SK-N-SH (cell line): Measurements from ENCODE around the gene STAB1. TPM values are rescaled to one million over a fixed set of nuclear protein-coding genes. Genes with fewer than 3 reads are reported as not detected.
A peak's percentile ranks its signal among the peaks of the same experiment; 100 is the strongest.

Source experiments
- CTCF ChIA-PET: fragments of 300-600, 350-600 bp; formaldehyde crosslinking; extraction: SDS; loops from one replicate; lab custom pipeline; 2021; lab: Yijun Ruan, JAX
- POLR2A ChIA-PET: fragments of 350-600 bp; sonication (Branson Sonifier 250); formaldehyde crosslinking; extraction: SDS; loops from one replicate; lab custom pipeline; 2020; ENCODE audit warnings: antibody characterized with exemption, inconsistent platforms; lab: Yijun Ruan, JAX
- DNase-seq: peaks from one replicate; pipeline ENCODE4 v3.0.0; 2012
- H2AFZ ChIP-seq: fragments of 200-600 bp; sonication (generic); 2 replicates; pipeline ENCODE4 v1.8.1; 2016; ENCODE audit warnings: antibody characterized with exemption, mild to moderate bottlenecking, low read depth
- H3F3A ChIP-seq: fragments of 200-600 bp; sonication (generic); replicated peaks from 2 replicates; pipeline ENCODE3; 2016; ENCODE audit warnings: antibody characterized with exemption, mild to moderate bottlenecking; ENCODE audit not compliant: insufficient read depth
- H3K27ac ChIP-seq, 2 experiments: fragments of 200-500 bp in 1 of 2; fragments of 200-600 bp in 1 of 2; sonication (Bioruptor generic) in 1 of 2; sonication (generic), shearing (Covaris generic) in 1 of 2; 2 replicates each; pipeline versions ENCODE4 v1.5.1 to v1.6.1; 2014 to 2016; ENCODE audit warnings: low read depth in 2 of 2, inconsistent platforms in 1 of 2, low read length in 1 of 2, mild to moderate bottlenecking in 1 of 2, mixed read lengths in 1 of 2
- H3K27me3 ChIP-seq: fragments of 200-600 bp; sonication (generic), shearing (Covaris generic); 2 replicates; pipeline ENCODE4 v1.6.1; 2016; ENCODE audit warnings: mixed run types; ENCODE audit not compliant: insufficient read depth
- H3K36me3 ChIP-seq, 2 experiments: fragments of 200-500 bp in 1 of 2; fragments of 200-600 bp in 1 of 2; sonication (Bioruptor generic) in 1 of 2; sonication (generic) in 1 of 2; replicated peaks in 1 of 2; 2 replicates each; pipeline versions ENCODE3 to v1.5.1; 2014 to 2016; ENCODE audit warnings: low read length in 1 of 2, mild to moderate bottlenecking in 1 of 2; ENCODE audit not compliant: insufficient read depth in 2 of 2, control insufficient read depth in 1 of 2
- H3K4me1 ChIP-seq, 2 experiments: fragments of 200-500 bp in 1 of 2; fragments of 200-600 bp in 1 of 2; sonication (Bioruptor generic) in 1 of 2; sonication (generic), shearing (Covaris generic) in 1 of 2; 2 replicates each; pipeline versions ENCODE4 v1.5.1 to v1.6.1; 2014 to 2016; ENCODE audit warnings: low read depth in 1 of 2, low read length in 1 of 2, mixed run types in 1 of 2; ENCODE audit not compliant: insufficient read depth in 2 of 2, control insufficient read depth in 1 of 2
- H3K4me2 ChIP-seq: fragments of 200-600 bp; sonication (generic), shearing (Covaris generic); 2 replicates; pipeline ENCODE4 v1.6.1; 2017; ENCODE audit warnings: mixed run types
- H3K4me3 ChIP-seq, 2 experiments: fragments of 200-500 bp in 1 of 2; fragments of 200-600 bp in 1 of 2; sonication (Bioruptor generic) in 1 of 2; sonication (generic), shearing (Covaris generic) in 1 of 2; 2 replicates each; pipeline versions ENCODE4 v1.5.1 to v1.8.1; 2014 to 2016; ENCODE audit warnings: low read depth in 2 of 2, inconsistent platforms in 1 of 2, low read length in 1 of 2, mild to moderate bottlenecking in 1 of 2, mixed read lengths in 1 of 2, moderate library complexity in 1 of 2
- H3K79me2 ChIP-seq: fragments of 200-600 bp; sonication (generic); 2 replicates; pipeline ENCODE4 v1.8.1; 2017; ENCODE audit warnings: mild to moderate bottlenecking; ENCODE audit not compliant: insufficient read depth
- H3K9ac ChIP-seq: fragments of 200-600 bp; sonication (generic); 2 replicates; pipeline ENCODE4 v1.6.1; 2017; ENCODE audit warnings: mixed run types
- H3K9me2 ChIP-seq: fragments of 200-600 bp; sonication (generic); 2 replicates; pipeline ENCODE4 v1.6.1; 2017; ENCODE audit warnings: mixed run types
- H3K9me3 ChIP-seq: fragments of 200-600 bp; sonication (generic); 2 replicates; pipeline ENCODE4 v1.6.1; 2017; ENCODE audit warnings: mixed run types, mild to moderate bottlenecking, moderate library complexity
- H4K20me1 ChIP-seq: fragments of 200-600 bp; sonication (generic); 2 replicates; pipeline ENCODE4 v1.6.1; 2017; ENCODE audit warnings: mild to moderate bottlenecking, mixed run types; ENCODE audit not compliant: insufficient read depth
- ELF1 ChIP-seq: IDR thresholded peaks from 2 replicates; pipeline ENCODE4 v1.4.0; 2012
- EZH2phosphoT487 ChIP-seq: fragments of 200-600 bp; sonication (generic); IDR thresholded peaks from 2 replicates; pipeline ENCODE4 v1.6.1; 2017; ENCODE audit warnings: low read depth, mixed run types, mild to moderate bottlenecking, antibody characterized with exemption, moderate library complexity, borderline replicate concordance
- FOXJ3 ChIP-seq: sonication (generic); formaldehyde crosslinking; IDR thresholded peaks from 2 replicates; pipeline ENCODE4 v1.5.1; 2020; ENCODE audit warnings: mild to moderate bottlenecking, missing genetic modification reagents
- FOXM1 ChIP-seq: IDR thresholded peaks from 2 replicates; pipeline ENCODE4 v1.4.0; 2012; ENCODE audit warnings: low read depth, mild to moderate bottlenecking
- IRF3 ChIP-seq: fragments of 150-350 bp; IDR thresholded peaks from 2 replicates; pipeline ENCODE4 v1.6.1; 2016; ENCODE audit warnings: mild to moderate bottlenecking, low read depth, low read length
- MEF2A ChIP-seq: IDR thresholded peaks from 2 replicates; pipeline ENCODE4 v1.4.0; 2012; ENCODE audit warnings: low read depth, borderline replicate concordance
- NFIC ChIP-seq: IDR thresholded peaks from 2 replicates; pipeline ENCODE4 v1.4.0; 2012; ENCODE audit warnings: borderline replicate concordance
- PBX3 ChIP-seq: IDR thresholded peaks from 2 replicates; pipeline ENCODE4; 2012
- POLR2AphosphoS5 ChIP-seq: IDR thresholded peaks from 2 replicates; pipeline ENCODE4 v1.6.1; 2012; ENCODE audit warnings: low read depth, low read length
- REST ChIP-seq: IDR thresholded peaks from 2 replicates; pipeline ENCODE4 v1.6.1; 2012; ENCODE audit warnings: mild to moderate bottlenecking, low read depth, low read length, moderate library complexity
- RFX5 ChIP-seq: IDR thresholded peaks from 2 replicates; pipeline ENCODE4 v1.6.1; 2012; ENCODE audit warnings: mild to moderate bottlenecking, improper control_type of control experiment, low read length
- RXRA ChIP-seq: IDR thresholded peaks from 2 replicates; pipeline ENCODE4 v1.4.0; 2012; ENCODE audit warnings: low read depth, mild to moderate bottlenecking, borderline replicate concordance
- SMC3 ChIP-seq: IDR thresholded peaks from 2 replicates; pipeline ENCODE4 v1.6.1; 2012; ENCODE audit warnings: low read depth, low read length, improper control_type of control experiment
- USF1 ChIP-seq: IDR thresholded peaks from 2 replicates; pipeline ENCODE4 v1.4.0; 2012; ENCODE audit warnings: low read depth, borderline replicate concordance
- USF2 ChIP-seq: fragments of 150-350 bp; IDR thresholded peaks from 2 replicates; pipeline ENCODE4 v1.6.1; 2017; ENCODE audit warnings: antibody characterized with exemption, low read length, low read depth, borderline replicate concordance
- YY1 ChIP-seq: IDR thresholded peaks from 2 replicates; pipeline ENCODE4 v1.4.0; 2012; ENCODE audit warnings: low read depth, mild to moderate bottlenecking
- WGBS: methylation state at CpG from one replicate; pipeline ENCODE4 v1.1.6; 2017; ENCODE audit warnings: low lambda C conversion rate; 5-methylcytosine and 5-hydroxymethylcytosine counted together
- polyA plus RNA-seq, 3 experiments: library from polyadenylated mRNA; depleted of rRNA; stranded (reverse); fragments of >200 nt; gene quantifications; 2 replicates each; pipeline ENCODE4 v1.2.3, GENCODE V29; 2012

STAB1 gene
- polyA plus RNA-seq, 1 of the 3 experiments (the other 2 are of a cell fraction) = 0.05 TPM

- H3F3A ChIP-seq = peaks cover 33% of the 10 kb centered on the region
- peak overlapping the region; percentile 94; the same call in 1 of the 2 replicates for H3K4me2 ChIP-seq
- H3K9me2 ChIP-seq = no peaks in the 10 kb centered on the region
- H2AFZ ChIP-seq = no peak overlapping the region
- H3K79me2 ChIP-seq = peaks cover 81% of the 10 kb centered on the region
- peak overlapping the region; percentile 62 to 71 for H3K27ac ChIP-seq
- H3K4me3 ChIP-seq = no peak overlapping the region
- TF ChIP-seq POLR2AphosphoS5 (no peak), REST (no peak), NFIC (no peak), EZH2phosphoT487 (no peak), SMC3 (no peak), USF1 (no peak), USF2 (no peak), RXRA (no peak), FOXJ3 (no peak)
- 92% methylated on average over 19 of the region's 19 CpGs for WGBS
- POLR2A ChIA-PET = interaction anchor here (0.7 to 1.0 kb wide), 4 partner anchors 16 to 150 kb away, joined by 3 to 4 read pairs (median 4); no protein-coding TSS in a partner anchor
- H3K9me3 ChIP-seq = no peaks in the 10 kb centered on the region
- CTCF ChIA-PET = interaction anchor here (0.8 to 1.9 kb wide), 4 partner anchors 9 to 146 kb away, joined by 3 to 7 read pairs (median 4); no protein-coding TSS in a partner anchor
- peaks cover 47% of the 10 kb centered on the region for H4K20me1 ChIP-seq
- H3K9ac ChIP-seq = no peak overlapping the region
- DNase-seq = no peak
- H3K36me3 ChIP-seq = peaks cover 2 to 9% of the 10 kb centered on the region in 2 experiments
- peaks cover 26 to 55% of the 10 kb centered on the region in 2 experiments for H3K4me1 ChIP-seq
- H3K27me3 ChIP-seq = no peaks in the 10 kb centered on the region
Observed at GRCh38 chr3:52535411-52536111, 40.4 kb downstream of the STAB1 start.

- H2AFZ ChIP-seq = no peak overlapping the region
- H3K4me1 ChIP-seq = peaks cover 23 to 50% of the 10 kb centered on the region in 2 experiments
- CTCF ChIA-PET = interaction anchor here (0.8 to 1.9 kb wide), 4 partner anchors 9 to 146 kb away, joined by 3 to 5 read pairs (median 4); no protein-coding TSS in a partner anchor
- WGBS = 25% methylated on average over 9 of the region's 9 CpGs
- no peak for TF ChIP-seq RFX5
- TF ChIP-seq YY1 = peak; percentile 78
- no peak for TF ChIP-seq MEF2A
- no peak for TF ChIP-seq IRF3
- no peak for TF ChIP-seq ELF1
- TF ChIP-seq FOXM1 = no peak
- no peak for TF ChIP-seq USF2
- no peak for TF ChIP-seq PBX3
- H3K79me2 ChIP-seq = peaks cover 81% of the 10 kb centered on the region
- peaks cover 34% of the 10 kb centered on the region for H3F3A ChIP-seq
- H3K9me2 ChIP-seq = no peaks in the 10 kb centered on the region
- DNase-seq = no peak
- no peak overlapping the region for H3K9ac ChIP-seq
- no peak overlapping the region for H3K4me3 ChIP-seq
- H3K27ac ChIP-seq = peak overlapping the region; percentile 62 to 71; a peak in 3 of 4 replicates
- peaks cover 7 to 14% of the 10 kb centered on the region in 2 experiments for H3K36me3 ChIP-seq
- H3K27me3 ChIP-seq = no peaks in the 10 kb centered on the region
- peaks cover 43% of the 10 kb centered on the region for H4K20me1 ChIP-seq
- no peaks in the 10 kb centered on the region for H3K9me3 ChIP-seq
- no peak overlapping the region; the same call in 1 of the 2 replicates for H3K4me2 ChIP-seq
- POLR2A ChIA-PET = interaction anchor here (0.7 to 1.0 kb wide), 4 partner anchors 15 to 149 kb away, joined by 3 to 4 read pairs (median 4); no protein-coding TSS in a partner anchor
Observed at GRCh38 chr3:52536112-52536368, 40.9 kb downstream of the STAB1 start.
